Measurements from ENCODE around the gene APP.
"Not testable (repeated sequence)": the region's sequence is repeated elsewhere in the genome, so short reads cannot be mapped to it uniquely, and the experiment has no call there.

APP gene

DNA sequence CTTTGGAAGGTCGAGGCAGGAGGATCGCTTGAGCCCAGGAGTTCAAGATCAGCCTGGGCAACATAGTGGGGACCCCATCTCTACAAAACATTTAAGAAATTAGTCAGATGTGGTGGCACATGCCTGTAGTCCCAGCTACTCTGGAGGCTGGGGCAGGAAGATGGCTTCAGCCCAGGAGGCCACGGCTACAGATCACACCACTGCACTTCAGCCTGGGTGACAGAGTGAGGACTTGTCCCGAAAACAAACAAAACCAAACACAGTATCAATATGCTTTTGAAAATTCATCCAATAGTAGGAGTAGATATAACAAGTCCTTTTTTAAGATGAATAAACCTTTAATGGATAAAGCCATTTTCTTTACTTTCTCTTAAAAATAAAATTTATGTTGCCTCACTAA lies 8.5 kb downstream of the APP start:
- no peak for FAIRE-seq

DNA sequence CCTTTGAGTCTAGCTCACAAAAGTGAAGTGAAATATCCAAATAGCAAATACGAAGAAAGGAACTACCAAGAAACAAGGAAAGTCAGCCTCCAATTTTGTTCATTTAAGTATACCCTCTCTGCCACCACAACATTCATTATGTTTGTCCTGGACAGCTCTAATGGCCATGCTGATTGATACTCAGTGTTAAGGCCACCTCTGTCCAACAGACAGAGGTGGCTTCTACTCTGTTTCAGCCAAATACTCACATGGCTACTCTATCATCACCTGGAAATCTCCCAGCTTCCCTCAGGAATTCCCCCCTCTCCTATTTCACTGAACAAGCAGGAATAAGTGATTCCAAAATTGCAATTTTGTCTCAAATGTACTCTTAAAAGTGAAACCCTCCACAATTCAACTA lies 10.7 kb downstream of the APP start:
- no peak for FAIRE-seq

DNA sequence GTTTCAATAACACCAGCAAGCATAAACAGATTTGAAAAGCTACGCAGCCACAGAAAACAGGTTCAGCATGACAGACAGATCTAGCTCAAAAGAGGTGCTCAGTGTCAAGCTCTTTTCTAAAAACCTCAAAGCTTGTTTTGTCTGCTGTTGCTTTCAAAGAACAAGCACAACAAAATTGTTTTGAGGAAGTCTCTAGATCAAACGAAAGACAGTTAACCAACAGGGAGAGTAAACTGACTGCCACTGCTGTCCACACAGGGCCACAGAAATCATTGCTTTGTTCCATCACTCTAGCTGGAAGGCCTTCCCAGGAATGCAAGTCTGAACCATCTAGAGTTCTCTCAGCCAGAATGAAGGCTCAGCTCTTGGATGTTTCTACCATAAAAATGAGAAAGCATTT lies 12.8 kb downstream of the APP start:
- FAIRE-seq, result no peak

DNA sequence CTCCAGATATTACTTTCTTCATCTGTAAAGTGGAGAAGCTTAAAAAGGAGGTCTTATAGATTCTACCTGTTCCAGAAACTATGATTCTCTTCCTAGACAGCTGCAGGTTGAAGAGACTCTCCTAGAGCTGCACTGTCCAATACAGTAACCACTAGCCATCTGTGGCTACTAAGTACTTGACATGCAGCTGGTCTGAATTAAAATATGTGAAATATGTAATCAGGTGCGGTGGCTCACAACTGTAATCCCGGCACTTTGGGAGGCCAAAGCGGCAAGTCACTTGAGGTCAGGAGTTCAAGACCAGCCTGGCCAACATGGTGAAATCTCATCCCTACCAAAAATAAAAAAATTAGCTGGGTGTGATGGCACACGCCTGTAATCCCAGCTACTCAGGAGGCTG lies 15.8 kb downstream of the APP start:
- no peak for FAIRE-seq

DNA sequence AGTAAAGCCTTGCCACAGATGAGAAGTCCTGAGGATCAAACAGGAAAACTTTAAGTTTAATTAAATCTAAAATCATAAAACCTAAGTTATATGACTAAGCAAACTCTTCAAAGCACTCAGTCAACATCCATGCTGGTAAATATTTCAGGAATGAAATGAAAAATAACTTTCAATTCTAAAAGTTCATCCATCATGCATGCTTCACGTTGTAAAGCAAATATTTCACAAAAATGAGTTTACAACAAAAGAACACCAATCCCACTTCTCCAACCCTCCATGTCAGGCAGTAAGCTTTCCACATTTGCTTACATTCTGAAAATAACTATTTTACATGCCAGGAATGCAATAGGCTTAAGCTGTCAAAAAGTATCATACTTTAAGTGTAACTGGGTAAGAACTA lies 16.8 kb downstream of the APP start:
- FAIRE-seq, result no peak

DNA sequence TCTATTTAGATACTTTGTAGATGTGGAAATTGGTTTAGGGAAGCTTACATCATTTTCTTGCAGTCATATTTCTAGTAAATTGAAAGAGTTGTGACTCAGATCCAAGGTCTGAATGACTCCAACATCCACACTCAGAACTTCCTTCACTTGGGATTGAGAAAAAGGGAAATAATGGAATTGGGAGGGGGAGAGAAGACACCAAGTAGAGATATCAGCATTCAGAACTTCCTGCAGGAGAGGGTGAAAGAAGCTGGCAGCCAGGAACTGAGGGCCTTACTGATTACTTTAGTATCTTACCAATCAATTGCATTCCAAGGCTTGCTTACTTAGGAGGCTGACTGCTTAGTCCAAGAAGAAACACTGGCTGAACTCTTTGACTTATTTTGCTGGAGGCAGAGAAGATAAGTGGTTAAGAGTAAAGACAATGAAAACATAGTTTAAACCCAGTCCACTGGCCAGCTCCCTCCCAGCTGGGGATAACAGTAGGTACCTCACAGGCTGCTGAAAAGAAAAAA lies 21.7 kb downstream of the APP start:
- no peak for FAIRE-seq

DNA sequence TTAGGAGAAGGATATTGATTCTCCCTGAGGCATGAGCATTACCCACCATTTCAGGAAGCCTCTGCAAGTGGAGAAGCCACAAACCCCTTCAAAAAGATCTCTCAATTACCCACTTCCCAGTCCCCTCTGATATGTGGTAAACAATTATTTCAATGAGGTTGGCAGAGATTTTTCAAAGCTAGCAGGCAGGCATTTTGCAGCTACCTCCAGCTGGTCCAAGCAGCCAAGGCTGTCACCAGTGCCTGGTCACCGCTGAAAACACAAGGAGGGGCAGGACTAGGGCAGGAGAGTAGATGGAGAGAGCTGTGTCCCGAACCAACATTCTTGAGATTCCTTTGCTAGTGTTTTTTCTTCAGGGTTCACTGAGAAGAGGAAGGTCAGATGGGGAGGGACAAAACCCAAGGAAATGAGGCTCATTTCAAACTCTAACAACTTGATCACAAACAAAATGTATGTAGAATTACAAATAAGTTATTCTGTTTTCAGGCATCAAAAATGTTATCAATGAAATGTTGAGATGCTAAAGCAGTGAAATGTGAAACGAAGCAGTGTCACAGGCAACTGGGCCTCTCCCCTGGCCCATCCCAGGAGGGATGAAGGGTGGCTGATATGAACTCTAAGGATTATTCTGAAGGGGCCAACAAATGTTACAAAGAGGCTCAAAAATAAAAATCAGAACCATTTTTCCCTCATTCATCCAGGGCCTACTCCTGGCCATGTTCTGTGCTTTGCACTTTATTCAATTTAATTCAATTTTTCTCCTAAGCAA lies 22.3 kb downstream of the APP start:
- FAIRE-seq, result no peak

DNA sequence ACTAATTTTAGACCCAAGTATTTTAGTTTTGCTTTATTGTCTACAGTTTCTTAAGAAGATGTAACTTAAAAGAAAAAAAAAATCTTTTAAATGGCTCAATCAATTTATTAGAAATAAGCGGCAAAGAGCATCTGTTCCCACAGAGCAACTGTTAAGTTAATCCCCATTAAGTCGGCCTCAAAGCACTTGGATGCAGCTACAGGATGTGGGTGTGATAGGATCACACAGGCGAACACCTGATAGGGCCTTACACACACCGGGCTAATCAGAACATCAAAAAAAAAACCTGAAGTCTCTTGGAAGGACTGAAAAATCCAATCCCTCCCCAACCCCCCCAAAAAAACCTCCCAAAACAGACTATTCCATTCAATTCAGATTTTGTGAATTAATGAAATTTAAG lies 23.0 kb downstream of the APP start:
- no peak for FAIRE-seq

DNA sequence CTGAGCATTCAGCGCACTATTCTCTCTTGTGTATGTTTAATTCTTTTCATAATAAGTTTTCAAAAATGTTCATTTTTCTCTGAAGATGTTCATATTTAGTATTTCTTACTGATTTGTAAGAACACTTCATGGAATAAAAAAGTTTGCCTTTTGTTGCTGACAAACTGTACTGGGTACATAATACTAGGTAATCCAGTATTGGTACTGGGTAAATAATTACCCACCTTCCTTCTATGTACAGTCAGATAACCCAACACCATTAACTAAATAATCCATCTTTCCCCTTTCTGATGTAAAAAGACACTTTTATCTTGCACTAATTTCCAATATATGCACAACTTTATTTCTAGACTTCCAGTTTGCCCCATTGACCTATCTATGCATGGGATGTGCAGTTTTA lies 23.9 kb downstream of the APP start:
- FAIRE-seq, result no peak

DNA sequence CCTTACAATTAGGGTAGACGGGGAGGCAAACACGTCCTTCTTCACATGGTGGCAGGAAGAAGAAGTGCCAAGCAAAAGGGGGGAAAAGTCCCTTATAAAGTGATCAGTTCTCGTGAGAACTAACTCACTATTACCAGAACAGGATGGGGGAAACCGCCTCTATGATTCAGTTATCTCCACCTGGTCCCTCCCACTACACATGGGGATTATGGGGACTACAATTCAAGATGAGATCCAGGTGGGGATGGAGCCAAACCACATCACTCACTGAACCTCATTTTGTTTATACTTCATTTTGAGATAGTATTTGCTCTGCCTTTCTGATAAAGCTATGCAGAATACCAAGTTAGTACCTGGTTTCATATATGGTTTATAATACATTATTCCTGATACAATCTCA lies 26.5 kb downstream of the APP start:
- FAIRE-seq, result no peak

DNA sequence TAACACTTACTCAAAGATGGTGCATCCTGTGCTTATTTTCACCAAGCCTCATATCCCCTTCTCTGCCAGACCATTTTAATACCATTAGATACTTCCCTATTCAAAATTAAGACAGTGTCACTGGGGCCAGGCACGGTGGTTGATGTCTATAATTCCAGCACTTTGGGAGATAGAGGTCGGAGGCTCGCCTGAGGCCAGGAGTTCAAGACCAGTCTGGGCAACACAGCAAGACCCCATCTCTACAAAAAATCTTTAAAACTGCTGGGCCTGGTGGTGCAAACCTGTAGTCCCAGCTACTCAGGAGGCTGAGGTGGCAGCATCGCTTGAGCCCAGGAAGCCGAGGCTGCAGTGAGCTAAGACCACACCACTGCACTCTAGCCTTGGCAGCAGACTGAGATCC lies 28.2 kb downstream of the APP start:
- no peak for FAIRE-seq

DNA sequence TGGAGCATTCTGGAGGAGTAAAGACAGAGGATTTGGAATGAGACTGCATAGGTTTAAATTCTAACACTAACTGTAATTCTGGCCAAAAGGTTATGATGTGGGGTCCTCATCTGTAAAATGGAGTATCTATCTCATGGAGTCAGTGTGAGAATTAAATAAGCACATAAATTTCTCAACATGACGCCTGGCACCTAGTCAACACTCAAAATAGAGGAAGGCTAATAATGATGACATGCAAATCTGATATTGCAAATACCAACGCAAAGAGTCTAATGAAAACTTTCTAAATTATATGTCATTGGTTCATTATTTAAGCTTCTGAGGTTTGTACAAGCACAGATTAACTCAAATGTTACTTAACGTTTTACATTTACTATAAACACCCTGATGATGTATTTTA lies 29.6 kb downstream of the APP start:
- no peak for FAIRE-seq

DNA sequence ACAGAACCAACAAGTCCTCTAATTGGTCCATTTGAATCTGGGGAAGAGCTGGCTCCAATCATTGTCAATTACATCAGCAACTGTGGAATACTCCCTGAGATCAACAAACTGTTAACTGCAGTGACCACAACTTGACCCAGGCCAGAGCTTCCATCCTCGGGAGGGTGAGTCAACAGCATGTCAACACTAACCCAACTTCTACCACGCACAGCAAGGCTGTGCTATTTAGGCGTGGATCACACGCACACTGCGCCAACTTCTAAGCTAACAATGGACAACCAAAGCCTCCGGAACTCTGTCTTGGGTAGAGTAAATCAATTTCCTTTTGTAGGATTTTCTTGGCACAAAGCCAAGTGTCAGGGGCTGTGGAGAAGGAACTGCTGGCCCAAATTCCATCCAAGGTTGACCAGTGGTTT lies 30.4 kb downstream of the APP start:
- no peak for FAIRE-seq

DNA sequence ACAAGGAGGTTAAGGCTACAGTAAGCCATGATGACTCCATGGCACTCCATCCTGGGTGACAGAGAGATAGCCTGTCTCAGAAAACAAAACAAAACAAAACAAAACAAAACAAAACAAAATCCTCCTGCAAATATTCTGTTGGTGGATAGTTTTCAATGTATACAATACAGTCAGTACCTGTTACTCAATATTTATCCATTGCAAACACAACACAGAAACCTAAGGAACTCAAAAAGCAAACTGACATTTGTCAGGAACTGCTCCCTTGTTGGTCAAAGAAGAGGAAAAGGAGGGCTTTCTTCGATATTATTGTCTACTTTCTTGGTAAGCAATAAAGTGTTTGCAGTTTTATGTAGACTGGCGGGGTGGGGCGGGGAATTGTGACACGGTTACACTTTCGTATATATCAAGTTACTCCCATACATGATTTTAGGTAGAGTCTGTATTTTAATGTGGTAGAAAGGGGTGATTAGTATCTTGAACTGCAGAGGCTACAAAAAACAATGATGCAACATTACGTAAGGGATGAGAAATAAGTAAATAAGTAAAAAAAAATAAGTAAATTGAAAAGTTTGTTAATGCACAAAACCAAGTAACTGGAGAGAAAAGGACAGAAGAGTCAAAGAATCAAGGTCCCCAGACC lies 31.8 kb downstream of the APP start:
- FAIRE-seq, result no peak

DNA sequence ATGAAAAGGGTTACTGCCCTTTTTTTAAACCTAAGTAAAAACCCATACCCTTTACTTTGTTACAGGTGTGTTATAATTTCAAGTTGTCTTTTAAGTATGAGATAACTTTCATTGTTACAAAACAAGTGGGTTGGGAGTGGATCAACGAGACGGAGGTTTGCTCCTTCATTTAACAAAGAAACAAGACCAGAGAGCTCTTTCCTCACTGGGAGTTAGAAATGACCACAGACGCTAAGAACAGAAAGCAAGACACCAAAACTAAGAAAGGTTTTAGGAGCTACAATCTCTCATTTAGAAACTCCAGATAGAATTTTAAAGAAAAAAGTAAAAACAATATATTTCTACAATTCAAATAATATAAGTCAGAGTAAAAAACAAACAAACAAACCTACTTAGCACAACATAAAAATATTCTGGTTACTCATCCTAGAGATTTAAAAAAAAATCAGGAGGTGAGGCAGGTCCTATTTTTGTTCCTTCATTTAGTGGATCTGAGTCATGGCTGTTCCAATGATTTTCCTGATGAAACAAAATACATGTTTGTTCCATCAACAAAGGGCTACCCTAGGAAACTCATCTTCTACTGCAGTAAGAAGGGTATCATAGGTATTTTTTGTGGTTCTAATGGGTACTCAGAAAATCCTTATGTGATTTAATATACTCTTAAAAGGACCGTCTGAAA lies 33.0 kb downstream of the APP start:
- FAIRE-seq, result no peak

DNA sequence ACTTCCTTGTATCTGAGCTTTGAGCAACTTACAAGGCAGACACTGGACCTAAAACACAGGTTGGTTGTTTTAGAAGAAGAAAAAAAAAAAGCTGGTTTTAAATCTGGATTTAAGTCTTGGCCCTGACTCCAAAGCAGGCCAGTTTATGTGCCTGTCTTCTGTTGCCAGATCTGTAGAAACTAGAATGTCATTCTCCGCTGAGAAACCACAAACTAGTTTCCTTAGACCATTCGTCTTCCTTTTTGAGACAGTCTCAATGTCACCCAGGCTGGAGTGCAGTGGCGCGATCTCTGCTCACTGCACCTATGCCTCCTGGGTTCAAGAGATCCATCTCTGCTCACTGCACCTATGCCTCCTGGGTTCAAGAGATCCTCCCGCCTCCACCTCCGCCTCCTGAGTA lies 33.9 kb downstream of the APP start:
- no peak for FAIRE-seq

DNA sequence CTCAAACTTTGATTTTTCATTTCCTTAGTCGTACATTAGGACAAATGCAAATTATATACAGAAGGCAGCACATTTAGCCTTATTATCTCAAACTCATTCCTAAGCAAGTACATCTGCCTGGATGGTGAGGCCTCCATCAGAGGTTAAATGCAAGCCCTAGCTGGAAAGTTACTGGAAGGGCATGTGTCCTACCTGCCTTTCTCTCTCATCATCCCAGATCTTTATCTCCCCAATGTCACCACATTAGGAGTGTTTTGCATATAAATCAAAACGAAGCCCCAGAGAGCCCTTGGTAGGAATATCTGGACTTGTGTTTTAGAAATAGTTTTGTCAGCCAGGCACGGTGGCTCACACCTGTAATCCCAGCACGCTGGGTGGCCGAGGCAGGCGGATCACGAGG lies 35.0 kb downstream of the APP start:
- FAIRE-seq, result no peak

DNA sequence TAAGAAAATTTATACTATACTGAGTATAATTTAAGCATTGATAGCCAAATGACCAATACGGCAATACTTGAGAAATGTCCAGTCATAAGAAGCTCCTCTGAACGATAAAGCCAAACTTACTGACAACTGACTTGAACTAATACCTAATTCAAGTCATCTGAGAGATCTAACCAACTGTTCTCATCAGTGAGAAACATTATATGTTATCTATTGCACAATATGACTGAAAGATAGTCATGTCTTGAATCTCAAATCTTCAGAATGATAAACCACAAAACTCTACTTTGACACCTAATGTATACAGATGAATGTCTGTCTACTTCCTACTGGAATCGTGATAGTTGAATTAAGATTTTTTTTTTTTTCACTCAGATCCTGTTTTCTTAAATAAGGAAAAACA lies 39.0 kb downstream of the APP start:
- FAIRE-seq, result no peak

DNA sequence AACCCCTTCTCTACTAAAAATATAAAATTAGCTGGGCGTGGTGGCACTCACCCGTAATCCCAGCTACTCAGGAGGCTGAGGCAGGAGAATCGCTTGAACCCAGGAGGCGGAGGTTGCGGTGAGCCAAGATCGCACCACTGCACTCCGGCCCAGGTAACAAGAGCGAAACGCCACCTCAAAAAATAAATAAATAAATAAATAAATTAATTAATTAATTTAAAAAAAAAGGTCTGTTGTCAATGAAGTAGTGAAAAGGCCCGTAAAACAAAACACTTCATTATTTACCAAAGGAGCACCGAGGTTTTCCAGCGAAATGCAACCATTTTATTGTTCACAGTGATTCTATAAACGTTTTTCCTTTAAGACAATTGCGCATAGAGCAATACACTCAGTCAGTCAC lies 39.5 kb downstream of the APP start:
- FAIRE-seq, result not testable (repeated sequence)

DNA sequence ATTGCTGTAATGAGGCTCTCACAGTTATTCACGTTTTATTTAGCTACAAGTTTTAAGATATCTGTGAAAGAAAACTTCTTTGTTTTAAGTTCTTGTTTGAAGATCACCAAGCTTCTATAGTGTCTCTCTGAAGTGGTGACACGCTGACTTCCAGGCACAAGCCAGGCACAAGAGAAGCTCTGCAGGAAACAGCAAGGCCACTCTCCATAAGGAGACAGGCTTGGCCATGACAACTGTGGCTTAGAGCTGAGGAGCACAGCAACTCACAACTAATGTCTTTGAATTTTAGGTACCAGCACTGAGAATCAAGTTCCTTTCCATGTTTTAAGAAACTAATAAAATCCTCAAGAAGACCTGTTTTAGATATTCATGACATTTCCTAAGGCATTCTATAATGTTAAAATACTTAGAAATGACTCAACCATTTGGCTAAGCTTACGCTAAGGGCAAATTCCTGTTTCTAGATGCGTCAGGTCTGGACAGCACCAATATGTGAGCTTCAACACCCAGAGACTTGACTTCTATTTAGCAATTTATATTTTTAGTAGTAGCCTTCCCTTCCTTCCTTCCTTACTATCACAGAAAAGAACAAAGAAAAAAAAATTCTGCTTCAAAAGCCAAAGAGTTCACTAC lies 40.2 kb downstream of the APP start:
- no peak for FAIRE-seq

DNA sequence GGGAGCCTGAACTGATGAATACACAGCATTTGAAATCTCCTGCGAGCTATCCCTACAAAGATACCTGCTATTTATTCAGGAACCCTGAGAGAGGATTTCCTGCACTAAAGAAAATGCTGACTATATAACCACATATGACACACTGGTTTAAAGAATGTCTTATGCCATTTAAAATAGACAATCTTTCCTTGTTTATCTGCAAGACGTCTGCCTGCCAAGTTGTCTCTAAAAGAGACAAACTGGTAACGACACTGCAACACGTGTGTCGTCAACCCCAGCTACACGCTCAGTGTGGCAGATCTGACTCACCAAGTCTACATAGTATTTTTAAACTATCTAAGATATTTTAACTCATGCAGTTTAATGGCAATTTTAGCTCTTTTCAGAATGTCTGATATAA lies 42.7 kb downstream of the APP start:
- FAIRE-seq, result no peak

DNA sequence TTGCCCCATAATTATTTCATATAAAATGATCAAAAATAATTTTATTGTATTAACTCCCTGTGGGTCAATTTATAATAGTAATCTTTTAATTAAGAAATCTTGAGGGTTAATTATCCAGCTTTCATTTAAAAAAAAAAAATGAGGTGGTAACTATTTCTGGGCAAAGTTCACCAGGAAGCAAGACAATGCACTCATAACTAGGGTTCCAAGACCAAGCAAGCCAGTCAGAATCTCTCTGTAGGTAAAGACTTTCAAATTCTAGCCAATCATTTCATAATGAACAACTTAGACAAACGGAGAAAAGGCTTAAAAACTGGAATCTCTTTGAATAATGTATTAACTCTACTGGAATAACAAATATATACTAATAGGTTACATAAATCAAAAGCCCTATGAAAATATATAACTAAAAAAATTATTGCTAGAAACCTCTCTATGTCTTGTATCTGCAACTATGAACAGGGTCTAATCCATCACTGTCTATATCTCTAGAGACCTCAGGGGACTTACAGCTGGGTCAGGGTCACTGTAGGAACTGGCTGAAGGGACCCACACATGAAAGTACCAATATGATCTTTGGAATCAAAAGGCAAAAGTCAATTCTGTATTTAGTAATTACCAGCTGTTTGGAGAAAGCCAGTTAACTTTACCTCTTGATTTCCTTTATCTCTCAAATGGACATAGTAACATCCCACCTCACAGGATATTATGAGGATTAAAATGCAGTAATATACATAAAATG lies 43.3 kb downstream of the APP start:
- no peak for FAIRE-seq

DNA sequence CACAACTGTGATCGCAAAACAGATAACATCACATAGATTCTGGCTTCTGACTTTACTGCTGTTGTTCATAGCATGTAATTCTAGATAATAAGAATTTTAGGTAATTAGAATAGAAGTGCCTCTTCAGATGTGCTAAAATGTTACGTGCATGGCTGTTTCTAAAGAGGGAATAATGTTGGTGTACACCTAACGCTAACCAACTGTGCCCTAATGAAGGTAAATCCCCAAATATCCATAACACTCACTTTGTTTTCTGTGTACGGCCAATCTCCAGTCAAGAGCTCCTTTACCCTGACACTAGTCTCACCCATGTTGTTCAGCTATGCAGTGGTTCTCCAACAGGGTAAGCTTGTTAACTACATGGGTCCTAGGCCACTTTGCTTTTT lies 44.4 kb downstream of the APP start:
- FAIRE-seq, result no peak

All from endometrium (tissue), 2 donors.